ENCODE data around the gene SCG3. TPM values are rescaled to one million over a fixed set of nuclear protein-coding genes. Genes with fewer than 3 reads are reported as not detected.

SCG3 gene
- total RNA-seq, 4 donors from 2014 or later = 0.23 to 1.2 (median 0.43) TPM

GRCh38 chr15:51735228-51736010 is 54.1 kb downstream of the SCG3 start:
- Histone ChIP-seq H3K9me3 (no peaks in the 10 kb centered on the region), H3K27ac (replicated peaks in 1 of 4) (peak overlapping the region; percentile 87 to 94 (median 90)), H3K36me3 (no peaks in the 10 kb centered on the region), H3K27me3 (no peaks in the 10 kb centered on the region), H3K4me3 (peak overlapping the region in 1 of 4 donors; percentile 95), H3K4me1 (peaks cover 22 to 55% (median 50%) of the 10 kb centered on the region in 4 donors)
- intact Hi-C loops (cut with DNase I) = no loop called here
- 71% methylated on average over 5 of the region's 5 CpGs for WGBS
- peak; percentile 79 for DNase-seq (ENCODE audit: extremely low spot score)
- TF ChIP-seq EP300 (IDR thresholded peaks at IDR 0.05) (no peak), POLR2AphosphoS5 (IDR thresholded peaks at IDR 0.05) (no peak), CTCF (IDR thresholded peaks at IDR 0.05) (no peak), POLR2A (IDR thresholded peaks at IDR 0.05; ENCODE audit: low read depth) (no peak)

- H3K4me1 ChIP-seq = peaks cover 22 to 50% (median 45%) of the 10 kb centered on the region in 4 donors
- no peaks in the 10 kb centered on the region for H3K9me3 ChIP-seq
- intact Hi-C loops (cut with DNase I) = no loop called here
- peak overlapping the region; percentile 82 to 95 (median 90) for H3K4me3 ChIP-seq
- H3K36me3 ChIP-seq = no peaks in the 10 kb centered on the region
- peak overlapping the region; percentile 87 to 94 (median 90) for H3K27ac ChIP-seq (replicated peaks in 1 of 4)
- peak; percentile 24 for DNase-seq (ENCODE audit: extremely low spot score)
- WGBS = 69% methylated on average over 3 of the region's 3 CpGs
- no peak for TF ChIP-seq CTCF (IDR thresholded peaks at IDR 0.05)
- H3K27me3 ChIP-seq = no peaks in the 10 kb centered on the region
Measured at GRCh38 chr15:51736069-51736468, 54.8 kb downstream of the SCG3 start.

- DNase-seq (ENCODE audit: extremely low spot score) = peak; percentile 91
- H3K9me3 ChIP-seq = no peaks in the 10 kb centered on the region
- peak overlapping the region; percentile 87 to 94 (median 90) for H3K27ac ChIP-seq (replicated peaks in 1 of 4)
- no peaks in the 10 kb centered on the region for H3K36me3 ChIP-seq
- H3K4me3 ChIP-seq = peak overlapping the region; percentile 82 to 95 (median 90)
- intact Hi-C loops (cut with DNase I) = no loop called here
- 0% methylated on average over 3 of the region's 69 CpGs for WGBS
- no peaks in the 10 kb centered on the region for H3K27me3 ChIP-seq
- peaks cover 17 to 42% (median 37%) of the 10 kb centered on the region in 4 donors for H3K4me1 ChIP-seq
- TF ChIP-seq POLR2A (IDR thresholded peaks at IDR 0.05; ENCODE audit: low read depth) = no peak
- no peak for TF ChIP-seq CTCF (IDR thresholded peaks at IDR 0.05)
- TF ChIP-seq POLR2AphosphoS5 (IDR thresholded peaks at IDR 0.05) = no peak
- TF ChIP-seq EP300 (IDR thresholded peaks at IDR 0.05) = no peak
Measured at GRCh38 chr15:51736751-51737521, 55.6 kb downstream of the SCG3 start.

- H3K4me1 ChIP-seq = peaks cover 11 to 34% (median 29%) of the 10 kb centered on the region in 4 donors
- no peaks in the 10 kb centered on the region for H3K36me3 ChIP-seq
- H3K4me3 ChIP-seq = peak within 1 kb of the TSS; percentile 82 to 95 (median 90)
- no peaks in the 10 kb centered on the region for H3K9me3 ChIP-seq
- intact Hi-C loops (cut with DNase I) = no loop called here
- H3K27me3 ChIP-seq = no peaks in the 10 kb centered on the region
- DNase-seq (ENCODE audit: extremely low spot score) = peak; percentile 94
- WGBS = 2% methylated on average over 9 of the region's 67 CpGs
- peak within 1 kb of the TSS; percentile 87 to 94 (median 90) for H3K27ac ChIP-seq (replicated peaks in 1 of 4)
- TF ChIP-seq POLR2AphosphoS5 (IDR thresholded peaks at IDR 0.05) (peak; percentile 15 to 38), CTCF (IDR thresholded peaks at IDR 0.05) (no peak)
Measured at GRCh38 chr15:51737522-51738305, 56.4 kb downstream of the SCG3 start, which contains the start of gene LYSMD2. LYSMD2 (minus strand) TSS chr15:51737655; CDS start chr15:51737622, 33 bp downstream.
